ENCODE data around the gene HELZ.
A peak's percentile ranks its signal among the peaks of the same experiment; 100 is the strongest.

DNA sequence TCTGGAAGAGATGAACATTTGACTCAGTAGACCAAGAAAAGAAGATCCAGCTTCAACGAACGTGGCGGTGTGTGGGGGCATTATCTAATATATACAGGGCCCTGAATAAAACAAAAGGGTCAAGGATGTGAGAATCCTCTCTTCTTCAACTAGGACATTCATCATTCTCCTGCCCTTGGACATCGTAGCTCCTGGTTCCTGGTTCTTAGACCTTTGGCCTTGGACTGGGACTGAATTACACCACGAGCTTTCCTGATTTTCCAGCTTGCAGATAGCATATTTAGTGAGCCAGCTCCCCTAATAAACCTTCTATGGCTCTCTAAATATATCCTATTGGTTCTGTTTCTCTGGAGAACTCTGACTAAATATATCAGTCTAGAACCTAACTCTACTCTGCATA, 29.5 kb upstream of the HELZ start:
- TF ChIP-seq, protein P1, sequence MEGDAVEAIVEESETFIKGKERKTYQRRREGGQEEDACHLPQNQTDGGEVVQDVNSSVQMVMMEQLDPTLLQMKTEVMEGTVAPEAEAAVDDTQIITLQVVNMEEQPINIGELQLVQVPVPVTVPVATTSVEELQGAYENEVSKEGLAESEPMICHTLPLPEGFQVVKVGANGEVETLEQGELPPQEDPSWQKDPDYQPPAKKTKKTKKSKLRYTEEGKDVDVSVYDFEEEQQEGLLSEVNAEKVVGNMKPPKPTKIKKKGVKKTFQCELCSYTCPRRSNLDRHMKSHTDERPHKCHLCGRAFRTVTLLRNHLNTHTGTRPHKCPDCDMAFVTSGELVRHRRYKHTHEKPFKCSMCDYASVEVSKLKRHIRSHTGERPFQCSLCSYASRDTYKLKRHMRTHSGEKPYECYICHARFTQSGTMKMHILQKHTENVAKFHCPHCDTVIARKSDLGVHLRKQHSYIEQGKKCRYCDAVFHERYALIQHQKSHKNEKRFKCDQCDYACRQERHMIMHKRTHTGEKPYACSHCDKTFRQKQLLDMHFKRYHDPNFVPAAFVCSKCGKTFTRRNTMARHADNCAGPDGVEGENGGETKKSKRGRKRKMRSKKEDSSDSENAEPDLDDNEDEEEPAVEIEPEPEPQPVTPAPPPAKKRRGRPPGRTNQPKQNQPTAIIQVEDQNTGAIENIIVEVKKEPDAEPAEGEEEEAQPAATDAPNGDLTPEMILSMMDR (IDR thresholded peaks at IDR 0.05 in 8 of 11, conservative IDR thresholded peaks at IDR 0.05 in 3 of 11), result no peak
- TF ChIP-seq POLR2A (IDR thresholded peaks at IDR 0.05) (no peak), POLR2AphosphoS5 (IDR thresholded peaks at IDR 0.05) (peak in 1 of 3 donors; percentile 25)
